ENCODE results near the gene IRAK2.

IRAK2 gene

GRCh38 chr3:10253731-10254130 lies 89.0 kb downstream of the IRAK2 start:
- in situ Hi-C loops (cut with HindIII; ENCODE audit: low pct_ligation_motif_present, low sequenced_read_pairs), result no loop called here
- no peaks in the 10 kb centered on the region for H3K27me3 ChIP-seq (replicated peaks)
- H3K4me3 ChIP-seq (ENCODE audit: low read depth, low read length), result no peak overlapping the region
- TF ChIP-seq, protein P1, sequence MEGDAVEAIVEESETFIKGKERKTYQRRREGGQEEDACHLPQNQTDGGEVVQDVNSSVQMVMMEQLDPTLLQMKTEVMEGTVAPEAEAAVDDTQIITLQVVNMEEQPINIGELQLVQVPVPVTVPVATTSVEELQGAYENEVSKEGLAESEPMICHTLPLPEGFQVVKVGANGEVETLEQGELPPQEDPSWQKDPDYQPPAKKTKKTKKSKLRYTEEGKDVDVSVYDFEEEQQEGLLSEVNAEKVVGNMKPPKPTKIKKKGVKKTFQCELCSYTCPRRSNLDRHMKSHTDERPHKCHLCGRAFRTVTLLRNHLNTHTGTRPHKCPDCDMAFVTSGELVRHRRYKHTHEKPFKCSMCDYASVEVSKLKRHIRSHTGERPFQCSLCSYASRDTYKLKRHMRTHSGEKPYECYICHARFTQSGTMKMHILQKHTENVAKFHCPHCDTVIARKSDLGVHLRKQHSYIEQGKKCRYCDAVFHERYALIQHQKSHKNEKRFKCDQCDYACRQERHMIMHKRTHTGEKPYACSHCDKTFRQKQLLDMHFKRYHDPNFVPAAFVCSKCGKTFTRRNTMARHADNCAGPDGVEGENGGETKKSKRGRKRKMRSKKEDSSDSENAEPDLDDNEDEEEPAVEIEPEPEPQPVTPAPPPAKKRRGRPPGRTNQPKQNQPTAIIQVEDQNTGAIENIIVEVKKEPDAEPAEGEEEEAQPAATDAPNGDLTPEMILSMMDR (IDR thresholded peaks at IDR 0.05; ENCODE audit: low read depth, low read length, missing control alignments), result no peak
- no peak for DNase-seq
- peaks cover 23% of the 10 kb centered on the region for H3K36me3 ChIP-seq (replicated peaks)
- no peak overlapping the region for H3K27ac ChIP-seq

DNA sequence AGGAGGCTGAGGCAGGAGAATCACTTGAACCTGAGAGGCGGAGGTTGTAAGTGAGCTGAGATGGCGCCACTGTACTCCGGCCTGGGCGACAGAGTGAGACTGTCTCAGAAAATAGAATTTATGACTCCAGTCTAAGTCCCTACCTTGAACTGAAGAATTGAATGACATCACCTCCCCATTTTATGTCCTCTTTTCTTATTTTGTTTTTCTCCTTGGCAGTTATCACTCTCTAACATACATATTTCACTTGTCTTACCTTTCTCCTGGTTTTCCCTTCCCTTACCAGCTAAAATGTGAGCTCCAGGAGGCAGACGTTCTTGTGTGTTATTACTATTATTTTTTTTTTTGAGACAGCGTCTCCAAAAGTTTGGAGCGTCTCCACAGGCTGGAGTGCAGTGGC lies 91.1 kb downstream of the IRAK2 start:
- no peak overlapping the region for H3K27ac ChIP-seq
- H3K4me3 ChIP-seq (ENCODE audit: low read depth, low read length), result no peak overlapping the region
- no peaks in the 10 kb centered on the region for H3K27me3 ChIP-seq (replicated peaks)
- no peak for DNase-seq
- H3K36me3 ChIP-seq (replicated peaks), result peaks cover 35% of the 10 kb centered on the region
- in situ Hi-C loops (cut with HindIII; ENCODE audit: low pct_ligation_motif_present, low sequenced_read_pairs), result no loop called here
- TF ChIP-seq, protein P1 (IDR thresholded peaks at IDR 0.05; ENCODE audit: low read depth, low read length, missing control alignments), result no peak

GRCh38 chr3:10259036-10259435 lies 94.3 kb downstream of the IRAK2 start:
- no peak overlapping the region for H3K27ac ChIP-seq

GRCh38 chr3:10259798-10260197 lies 95.1 kb downstream of the IRAK2 start:
- H3K27me3 ChIP-seq (replicated peaks), result no peaks in the 10 kb centered on the region
- in situ Hi-C loops (cut with HindIII; ENCODE audit: low pct_ligation_motif_present, low sequenced_read_pairs), result no loop called here
- DNase-seq, result no peak
- H3K36me3 ChIP-seq (replicated peaks), result peaks cover 27% of the 10 kb centered on the region
- no peak overlapping the region for H3K27ac ChIP-seq
- H3K4me3 ChIP-seq (ENCODE audit: low read depth, low read length), result no peak overlapping the region
- TF ChIP-seq, protein P1 (IDR thresholded peaks at IDR 0.05; ENCODE audit: low read depth, low read length, missing control alignments), result no peak

More at GRCh38 chr3:10259036-10259435, 94.3 kb downstream of the IRAK2 start:
- in situ Hi-C loops (cut with HindIII; ENCODE audit: low pct_ligation_motif_present, low sequenced_read_pairs), result no loop called here
- TF ChIP-seq, protein P1 (IDR thresholded peaks at IDR 0.05; ENCODE audit: low read depth, low read length, missing control alignments), result no peak
- DNase-seq, result no peak
- H3K27me3 ChIP-seq (replicated peaks), result no peaks in the 10 kb centered on the region
- peaks cover 32% of the 10 kb centered on the region for H3K36me3 ChIP-seq (replicated peaks)
- no peak overlapping the region for H3K4me3 ChIP-seq (ENCODE audit: low read depth, low read length)

- peaks cover 27% of the 10 kb centered on the region for H3K36me3 ChIP-seq (replicated peaks)
- TF ChIP-seq, protein P1 (IDR thresholded peaks at IDR 0.05; ENCODE audit: low read depth, low read length, missing control alignments), result no peak
- in situ Hi-C loops (cut with HindIII; ENCODE audit: low pct_ligation_motif_present, low sequenced_read_pairs), result no loop called here
Measured at GRCh38 chr3:10260211-10260701, 95.5 kb downstream of the IRAK2 start.

GRCh38 chr3:10262027-10262426 lies 97.3 kb downstream of the IRAK2 start:
- in situ Hi-C loops (cut with HindIII; ENCODE audit: low pct_ligation_motif_present, low sequenced_read_pairs), result no loop called here
- no peak for DNase-seq
- TF ChIP-seq, protein P1 (IDR thresholded peaks at IDR 0.05; ENCODE audit: low read depth, low read length, missing control alignments), result no peak
- H3K27ac ChIP-seq, result no peak overlapping the region
- H3K4me3 ChIP-seq (ENCODE audit: low read depth, low read length), result no peak overlapping the region
- no peaks in the 10 kb centered on the region for H3K27me3 ChIP-seq (replicated peaks)
- H3K36me3 ChIP-seq (replicated peaks), result peaks cover 24% of the 10 kb centered on the region

More at GRCh38 chr3:10260211-10260701, 95.5 kb downstream of the IRAK2 start:
- no peak overlapping the region for H3K27ac ChIP-seq
- DNase-seq, result no peak
- no peak overlapping the region for H3K4me3 ChIP-seq (ENCODE audit: low read depth, low read length)
- H3K27me3 ChIP-seq (replicated peaks), result no peaks in the 10 kb centered on the region
